Raji (cell line): ENCODE data around the gene SLC5A2.

Source experiments
- POLR2A ChIP-seq: IDR thresholded peaks from 2 replicates; pipeline ENCODE4 v1.6.1; 2011; ENCODE audit warnings: low read depth, low read length, control low read depth; ENCODE audit not compliant: insufficient read depth

Gene SLC5A2

GRCh38 chr16:31527734-31528274, 44.9 kb downstream of the SLC5A2 start, which contains the start of gene AHSP:
Gene AHSP, plus strand, starts transcription at chr16:31527900. Its CDS starts 240 bp downstream, at chr16:31528140.
- no peak for TF ChIP-seq POLR2A

GRCh38 chr16:31528523-31529107, 45.7 kb downstream of the SLC5A2 start:
- TF ChIP-seq POLR2A = no peak

- no peak for TF ChIP-seq POLR2A
Observed at GRCh38 chr16:31529108-31529936, 46.4 kb downstream of the SLC5A2 start.

GRCh38 chr16:31529937-31530312, 47.0 kb downstream of the SLC5A2 start:
- no peak for TF ChIP-seq POLR2A

- no peak for TF ChIP-seq POLR2A
Observed at GRCh38 chr16:31530405-31530804, 47.5 kb downstream of the SLC5A2 start.

- TF ChIP-seq POLR2A = no peak
Observed at GRCh38 chr16:31531096-31531495, 48.2 kb downstream of the SLC5A2 start.

- TF ChIP-seq POLR2A = no peak
Observed at GRCh38 chr16:31532120-31532519, 49.2 kb downstream of the SLC5A2 start.

- no peak for TF ChIP-seq POLR2A
Observed at GRCh38 chr16:31532896-31533295, 50.0 kb downstream of the SLC5A2 start.

- no peak for TF ChIP-seq POLR2A
Observed at GRCh38 chr16:31535737-31536136, 52.8 kb downstream of the SLC5A2 start.

GRCh38 chr16:31536804-31537361, 54.0 kb downstream of the SLC5A2 start:
- TF ChIP-seq POLR2A = no peak

GRCh38 chr16:31537362-31538242, 54.7 kb downstream of the SLC5A2 start:
- TF ChIP-seq POLR2A = no peak
